HCT116 (cell line): ENCODE results near the gene FGF21. TPM values are rescaled to one million over a fixed set of nuclear protein-coding genes. Genes with fewer than 3 reads are reported as not detected.

Source experiments
- ATAC-seq: fragments of 200-7000 bp; cut with Tn5 transposase; 2 replicates; pipeline ENCODE4 v1.9.1; 2020; ENCODE audit warnings: mild to moderate bottlenecking, moderate library complexity
- BruUV-seq: library from RNA; stranded (reverse); fragments of 400-500 nt; replicated peaks from 2 replicates; lab custom pipeline; 2021; lab: Mats Ljungman, UMichigan
- CTCF ChIA-PET: fragments of 300-600 bp; sonication (Branson Sonifier 250); formaldehyde crosslinking; loops from one replicate; lab custom pipeline; 2021; ENCODE audit warnings: antibody characterized with exemption; lab: Charles Lee
- POLR2A ChIA-PET: fragments of 300-600, 350-600 bp; sonication (Branson Sonifier 250); formaldehyde crosslinking; loops from one replicate; lab custom pipeline; 2021; ENCODE audit warnings: antibody characterized with exemption; lab: Charles Lee
- RAD21 ChIA-PET, 2 experiments: fragments of 300-600 bp; sonication (Branson Sonifier 250); formaldehyde crosslinking; loops; one replicate each; lab custom pipeline; 2023; ENCODE audit warnings: low total read pairs in 2 of 2; ENCODE audit not compliant: uncharacterized antibody in 2 of 2, unreplicated experiment in 2 of 2, low non-redundant PET in 1 of 2; lab: Charles Lee
- DNase-seq: peaks from one replicate; pipeline ENCODE4 v3.0.0-alpha.2; 2010; ENCODE audit warnings: low read depth, low spot score
- H2AFZ ChIP-seq: fragments of 200-600 bp; shearing (Covaris generic), sonication (generic); 2 replicates; pipeline ENCODE4 v1.6.1; 2017; ENCODE audit warnings: low read depth, mixed run types, mixed read lengths, antibody characterized with exemption, low read length; ENCODE audit not compliant: poor library complexity, severe bottlenecking
- H3K27ac ChIP-seq: 2 replicates; pipeline ENCODE4 v1.5.1; 2012; ENCODE audit warnings: low read depth, low read length
- H3K27me3 ChIP-seq: fragments of 200-600 bp; sonication (generic); 2 replicates; pipeline ENCODE4 v1.6.1; 2016; ENCODE audit warnings: mixed run types, low read length, mixed read lengths; ENCODE audit not compliant: insufficient read depth
- H3K36me3 ChIP-seq, 2 experiments: fragments of 200-500 bp in 1 of 2; fragments of 200-600 bp in 1 of 2; sonication (Bioruptor generic) in 1 of 2; sonication (generic) in 1 of 2; 2 replicates each; pipeline versions ENCODE4 v1.5.1 to v1.6.1; 2014 to 2016; ENCODE audit warnings: low read length in 2 of 2, inconsistent platforms in 1 of 2, mixed read lengths in 1 of 2, mixed run types in 1 of 2; ENCODE audit not compliant: insufficient read depth in 2 of 2, control insufficient read depth in 1 of 2
- H3K4me1 ChIP-seq, 2 experiments: fragments of 200-600 bp in 1 of 2; sonication (generic) in 1 of 2; 2 replicates each; pipeline versions ENCODE4 v1.5.1 to v1.6.1; 2012 to 2017; ENCODE audit warnings: low read length in 2 of 2, inconsistent platforms in 1 of 2, mild to moderate bottlenecking in 1 of 2, mixed read lengths in 1 of 2, mixed run types in 1 of 2, moderate library complexity in 1 of 2; ENCODE audit not compliant: insufficient read depth in 2 of 2, control insufficient read depth in 1 of 2
- H3K4me2 ChIP-seq: fragments of 200-600 bp; sonication (generic); 2 replicates; pipeline ENCODE4 v1.6.1; 2017; ENCODE audit warnings: mixed run types, low read length, mixed read lengths
- H3K4me3 ChIP-seq, 2 experiments: fragments of 200-600 bp in 1 of 2; sonication (generic) in 1 of 2; replicated peaks in 1 of 2; 2 replicates each; pipeline ENCODE4 v1.5.1; 2011 to 2016; ENCODE audit warnings: low read length in 2 of 2, control low read depth in 1 of 2, low read depth in 1 of 2, mild to moderate bottlenecking in 1 of 2, mixed read lengths in 1 of 2, mixed run types in 1 of 2
- H3K79me2 ChIP-seq: fragments of 200-600 bp; sonication (generic); 2 replicates; pipeline ENCODE4 v1.6.1; 2017; ENCODE audit warnings: mild to moderate bottlenecking, mixed run types, low read length, moderate library complexity, mixed read lengths; ENCODE audit not compliant: insufficient read depth
- H3K9ac ChIP-seq: fragments of 200-600 bp; sonication (generic); 2 replicates; pipeline ENCODE4 v1.6.1; 2016; ENCODE audit warnings: low read length, mixed read lengths
- H3K9me2 ChIP-seq: fragments of 200-600 bp; sonication (generic), shearing (Covaris generic); 2 replicates; pipeline ENCODE4 v1.6.1; 2017; ENCODE audit warnings: mixed run types, mild to moderate bottlenecking, moderate library complexity; ENCODE audit not compliant: insufficient read depth
- H3K9me3 ChIP-seq, 2 experiments: fragments of 200-500 bp in 1 of 2; fragments of 200-600 bp in 1 of 2; sonication (Bioruptor generic) in 1 of 2; sonication (generic) in 1 of 2; 2 replicates each; pipeline ENCODE4 v1.6.1; 2014 to 2017; ENCODE audit warnings: low read length in 2 of 2, mixed read lengths in 2 of 2, inconsistent platforms in 1 of 2, low read depth in 1 of 2, mild to moderate bottlenecking in 1 of 2, mixed run types in 1 of 2, moderate library complexity in 1 of 2; ENCODE audit not compliant: control insufficient read depth in 1 of 2, insufficient read depth in 1 of 2
- H4K20me1 ChIP-seq: fragments of 200-600 bp; sonication (generic), shearing (Covaris generic); 2 replicates; pipeline ENCODE4 v1.6.1; 2017; ENCODE audit warnings: mixed run types, mild to moderate bottlenecking, moderate library complexity; ENCODE audit not compliant: insufficient read depth
- ATF3 ChIP-seq: IDR thresholded peaks from 2 replicates; pipeline ENCODE4 v1.6.1; 2012
- CBX3 ChIP-seq: IDR thresholded peaks from 2 replicates; pipeline ENCODE4 v1.6.1; 2012; ENCODE audit warnings: low read depth
- CEBPB ChIP-seq: IDR thresholded peaks from 2 replicates; pipeline ENCODE4 v1.6.1; 2012; ENCODE audit warnings: low read depth
- EGR1 ChIP-seq: IDR thresholded peaks from 2 replicates; pipeline ENCODE4 v1.6.1; 2012; ENCODE audit warnings: low read depth
- ELF1 ChIP-seq: IDR thresholded peaks from 2 replicates; pipeline ENCODE4 v1.6.1; 2012; ENCODE audit warnings: low read depth, borderline replicate concordance
- EZH2 ChIP-seq: fragments of 200-600 bp; sonication (generic); IDR thresholded peaks from 2 replicates; pipeline ENCODE4 v1.6.1; 2017; ENCODE audit warnings: antibody characterized with exemption, mixed run types
- EZH2phosphoT487 ChIP-seq: fragments of 200-600 bp; IDR thresholded peaks from 2 replicates; pipeline ENCODE4 v1.6.1; 2018; ENCODE audit warnings: antibody characterized with exemption, borderline replicate concordance
- FOSL1 ChIP-seq: IDR thresholded peaks from 2 replicates; pipeline ENCODE4 v1.6.1; 2012; ENCODE audit warnings: low read depth
- JUND ChIP-seq: IDR thresholded peaks from 2 replicates; pipeline ENCODE4 v1.6.1; 2012
- POLR2A ChIP-seq: IDR thresholded peaks from 2 replicates; pipeline ENCODE4 v1.7.0; 2011; ENCODE audit warnings: borderline replicate concordance; ENCODE audit not compliant: insufficient read depth, insufficient read length; ENCODE audit errors: extremely low read depth
- POLR2AphosphoS5 ChIP-seq: IDR thresholded peaks from 2 replicates; pipeline ENCODE4 v1.6.1; 2011; ENCODE audit warnings: mild to moderate bottlenecking, low read depth, low read length, moderate library complexity
- REST ChIP-seq: IDR thresholded peaks from 2 replicates; pipeline ENCODE4 v1.6.1; 2012; ENCODE audit warnings: low read depth
- SIN3A ChIP-seq: IDR thresholded peaks from 2 replicates; pipeline ENCODE4 v1.6.1; 2012; ENCODE audit warnings: low read depth
- SP1 ChIP-seq: IDR thresholded peaks from 2 replicates; pipeline ENCODE4 v1.6.1; 2012; ENCODE audit warnings: low read depth
- SRF ChIP-seq: IDR thresholded peaks from 2 replicates; pipeline ENCODE4 v1.6.1; 2012; ENCODE audit warnings: low read depth
- TCF7L2 ChIP-seq: IDR thresholded peaks from 2 replicates; pipeline ENCODE4 v1.7.0; 2011; ENCODE audit warnings: borderline replicate concordance, inconsistent platforms; ENCODE audit not compliant: insufficient read depth, insufficient read length; ENCODE audit errors: extremely low read depth
- YY1 ChIP-seq: IDR thresholded peaks from 2 replicates; pipeline ENCODE4 v1.6.1; 2011; ENCODE audit warnings: low read length, low read depth, moderate library complexity, mild to moderate bottlenecking; ENCODE audit not compliant: insufficient replicate concordance; ENCODE audit errors: extremely low read depth
- ZBTB33 ChIP-seq: IDR thresholded peaks from 2 replicates; pipeline ENCODE4 v1.6.1; 2011; ENCODE audit warnings: mild to moderate bottlenecking, low read length, moderate library complexity; ENCODE audit not compliant: insufficient replicate concordance; ENCODE audit errors: extremely low read depth
- ZFX ChIP-seq: fragments of 450-650 bp; IDR thresholded peaks from 2 replicates; pipeline ENCODE4 v1.6.1; 2017
- intact Hi-C: fragments of 100-400 bp; cut with micrococcal nuclease; formaldehyde crosslinking; loops from 2 replicates; pipeline ENCODE4 v1.10.0; 2022
- total RNA-seq: library from RNA; stranded (reverse); gene quantifications from one replicate; pipeline ENCODE4 v1.2.1, GENCODE V29; 2021; ENCODE audit not compliant: unreplicated experiment

The FGF21 gene
- total RNA-seq, 1 experiment from 2014 or later: 0.81 TPM

- TF ChIP-seq EZH2 (no peak), POLR2AphosphoS5 (no peak), ATF3 (no peak), TCF7L2 (no peak), EZH2phosphoT487 (no peak), ZBTB33 (no peak), FOSL1 (no peak), CBX3 (no peak), SP1 (no peak), JUND (no peak), CEBPB (no peak), SIN3A (no peak), YY1 (no peak), ZFX (no peak), POLR2A (no peak), SRF (no peak), EGR1 (no peak), REST (no peak), ELF1 (no peak)
- no peak overlapping the region for H2AFZ ChIP-seq
- no TSS peak for BruUV-seq
- H3K4me2 ChIP-seq: no peak overlapping the region
- H3K36me3 ChIP-seq: no peaks in the 10 kb centered on the region
- no peak overlapping the region for H3K4me3 ChIP-seq
- intact Hi-C loops: no loop called here
- ATAC-seq (no peak), DNase-seq (no peak)
- H3K4me1 ChIP-seq: peaks cover 0 to 11% of the 10 kb centered on the region in 2 experiments; a peak in 1 of 4 replicates
- ChIA-PET POLR2A (no interaction called here), RAD21 (no interaction called here), CTCF (interaction anchor here (3.0 kb wide), 1 partner anchor 49 kb away, joined by 38 read pairs; no protein-coding TSS in a partner anchor)
- no peaks in the 10 kb centered on the region for H4K20me1 ChIP-seq
- no peak overlapping the region for H3K27ac ChIP-seq
- no peaks in the 10 kb centered on the region for H3K9me3 ChIP-seq
- no peaks in the 10 kb centered on the region for H3K79me2 ChIP-seq
- no peak overlapping the region for H3K9ac ChIP-seq
- H3K9me2 ChIP-seq: no peaks in the 10 kb centered on the region
- H3K27me3 ChIP-seq: no peaks in the 10 kb centered on the region
Observed at GRCh38 chr19:48793271-48793670, 37.9 kb downstream of the FGF21 start.
